Thyroid gland (tissue), 4 donors: Measurements from ENCODE around the gene SH3RF3. TPM values are rescaled to one million over a fixed set of nuclear protein-coding genes. Genes with fewer than 3 reads are reported as not detected.
A peak's percentile ranks its signal among the peaks of the same experiment; 100 is the strongest.

Experiments used
- DNase-seq, 2 donors: peaks; one replicate each; pipeline ENCODE4 v3.0.0-alpha.2; 2019
- H3K27ac ChIP-seq, 3 donors: fragments of 200-600 bp; sonication (generic); 1 replicate in 2 of 3; 2 replicates in 1 of 3; pipeline ENCODE4 v1.5.1; 2016 to 2019; ENCODE audit warnings: mild to moderate bottlenecking in 1 of 3, moderate library complexity in 1 of 3
- H3K27me3 ChIP-seq: fragments of 200-600 bp; sonication (generic); one replicate; pipeline ENCODE4 v1.5.1; 2019
- H3K36me3 ChIP-seq, 2 donors: fragments of 200-600 bp; sonication (generic); one replicate each; pipeline ENCODE4 v1.5.1; 2016 to 2019
- H3K4me1 ChIP-seq, 2 donors: fragments of 200-600 bp; sonication (generic); one replicate each; pipeline ENCODE4 v1.5.1; 2017 to 2019
- H3K4me3 ChIP-seq, 3 donors: fragments of 200-600 bp; sonication (generic); replicated peaks in 1 of 3; 1 replicate in 2 of 3; 2 replicates in 1 of 3; pipeline ENCODE4 v1.5.1; 2016; ENCODE audit warnings: mild to moderate bottlenecking in 1 of 3
- H3K9me3 ChIP-seq: fragments of 200-600 bp; sonication (generic); one replicate; pipeline ENCODE4 v1.5.1; 2017
- POLR2A ChIP-seq, 2 donors: fragments of 450-650 bp; IDR thresholded peaks; one replicate each; pipeline ENCODE4 v1.6.1; 2017; ENCODE audit warnings: antibody characterized with exemption in 2 of 2, mild to moderate bottlenecking in 2 of 2, moderate library complexity in 1 of 2
- WGBS, 2 donors: methylation state at CpG; one replicate each; pipeline ENCODE4 v1.1.5; 2017; 5-methylcytosine and 5-hydroxymethylcytosine counted together
- intact Hi-C: fragments of 100-400 bp; cut with DNase I; formaldehyde crosslinking; loops from one replicate; pipeline ENCODE4 v1.15.1; 2023
- total RNA-seq, 4 donors: library from RNA; depleted of rRNA; stranded (reverse); fragments of >200 nt; gene quantifications; one replicate each; pipeline ENCODE4 v1.2.3, GENCODE V29; 2016
- TF ChIP-seq, protein P1 (sequence below), 6 experiments: fragments of 200-600 bp in 3 of 6; fragments of 450-650 bp in 3 of 6; sonication (generic) in 3 of 6; IDR thresholded peaks; one replicate each; pipeline ENCODE4 v1.5.1; 2016 to 2019; ENCODE audit warnings: antibody characterized with exemption in 6 of 6, mild to moderate bottlenecking in 2 of 6, inconsistent platforms in 1 of 6, moderate library complexity in 1 of 6

Gene SH3RF3
- total RNA-seq, 4 donors from 2014 or later = 2.1 to 7.4 (median 2.8) TPM

GRCh38 chr2:109355192-109355843 lies 226.3 kb downstream of the SH3RF3 start:
- 90 to 92% methylated on average over 6 to 8 of the region's 8 CpGs for WGBS, 2 donors
- TF ChIP-seq, protein P1, sequence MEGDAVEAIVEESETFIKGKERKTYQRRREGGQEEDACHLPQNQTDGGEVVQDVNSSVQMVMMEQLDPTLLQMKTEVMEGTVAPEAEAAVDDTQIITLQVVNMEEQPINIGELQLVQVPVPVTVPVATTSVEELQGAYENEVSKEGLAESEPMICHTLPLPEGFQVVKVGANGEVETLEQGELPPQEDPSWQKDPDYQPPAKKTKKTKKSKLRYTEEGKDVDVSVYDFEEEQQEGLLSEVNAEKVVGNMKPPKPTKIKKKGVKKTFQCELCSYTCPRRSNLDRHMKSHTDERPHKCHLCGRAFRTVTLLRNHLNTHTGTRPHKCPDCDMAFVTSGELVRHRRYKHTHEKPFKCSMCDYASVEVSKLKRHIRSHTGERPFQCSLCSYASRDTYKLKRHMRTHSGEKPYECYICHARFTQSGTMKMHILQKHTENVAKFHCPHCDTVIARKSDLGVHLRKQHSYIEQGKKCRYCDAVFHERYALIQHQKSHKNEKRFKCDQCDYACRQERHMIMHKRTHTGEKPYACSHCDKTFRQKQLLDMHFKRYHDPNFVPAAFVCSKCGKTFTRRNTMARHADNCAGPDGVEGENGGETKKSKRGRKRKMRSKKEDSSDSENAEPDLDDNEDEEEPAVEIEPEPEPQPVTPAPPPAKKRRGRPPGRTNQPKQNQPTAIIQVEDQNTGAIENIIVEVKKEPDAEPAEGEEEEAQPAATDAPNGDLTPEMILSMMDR (IDR thresholded peaks at IDR 0.05) = no peak
- no peak for TF ChIP-seq POLR2A (IDR thresholded peaks at IDR 0.05)
- Histone ChIP-seq H3K36me3 (no peaks in the 10 kb centered on the region), H3K27me3 (no peaks in the 10 kb centered on the region), H3K4me3 (no peak overlapping the region), H3K27ac (peak overlapping the region; percentile 38 to 85 (median 59)), H3K9me3 (no peaks in the 10 kb centered on the region), H3K4me1 (peaks cover 34 to 35% of the 10 kb centered on the region in 2 donors)
- no peak for DNase-seq
- intact Hi-C loops = no loop called here

GRCh38 chr2:109356324-109357035 lies 227.5 kb downstream of the SH3RF3 start:
- TF ChIP-seq, protein P1 (IDR thresholded peaks at IDR 0.05) = no peak
- TF ChIP-seq POLR2A (IDR thresholded peaks at IDR 0.05) = no peak
- 91 to 93% methylated on average over 7 of the region's 7 CpGs for WGBS, 2 donors
- peak in 1 of 2 donors; percentile 42 for DNase-seq
- intact Hi-C loops = no loop called here
- H3K4me3 ChIP-seq = no peak overlapping the region
- H3K27me3 ChIP-seq = no peaks in the 10 kb centered on the region
- peak overlapping the region; percentile 59 to 85 (median 65) for H3K27ac ChIP-seq
- H3K9me3 ChIP-seq = no peaks in the 10 kb centered on the region
- H3K36me3 ChIP-seq = no peaks in the 10 kb centered on the region
- H3K4me1 ChIP-seq = peaks cover 23 to 25% of the 10 kb centered on the region in 2 donors

DNA sequence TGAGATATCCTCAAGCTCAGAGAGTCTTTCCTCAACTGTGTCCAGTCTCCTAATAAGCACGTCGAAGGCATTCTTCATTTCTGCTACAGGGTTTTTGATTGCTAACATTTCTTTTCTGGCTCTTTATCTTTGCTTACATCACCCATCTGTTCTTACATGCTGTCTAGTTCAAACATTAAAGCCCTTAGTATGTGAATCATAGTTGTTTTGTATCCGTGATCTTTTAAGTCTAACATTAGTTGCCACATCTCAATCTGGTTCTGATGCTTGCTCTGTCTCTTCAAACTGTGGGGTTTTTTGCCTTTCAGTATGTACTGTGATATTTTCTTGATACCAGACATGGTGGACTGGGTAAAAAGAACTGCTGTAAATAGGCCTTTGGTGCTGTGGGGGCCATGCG lies 235.2 kb downstream of the SH3RF3 start:
- WGBS, 2 donors = 93 to 96% methylated on average over 4 of the region's 4 CpGs
- TF ChIP-seq POLR2A (IDR thresholded peaks at IDR 0.05) = no peak
- TF ChIP-seq, protein P1 (IDR thresholded peaks at IDR 0.05) = no peak
- Histone ChIP-seq H3K4me3 (no peak overlapping the region), H3K9me3 (no peaks in the 10 kb centered on the region), H3K27me3 (no peaks in the 10 kb centered on the region), H3K27ac (no peak overlapping the region), H3K4me1 (no peaks in the 10 kb centered on the region), H3K36me3 (no peaks in the 10 kb centered on the region)
- intact Hi-C loops = no loop called here
- no peak for DNase-seq

GRCh38 chr2:109365131-109365530 lies 236.1 kb downstream of the SH3RF3 start:
- no peak for TF ChIP-seq POLR2A (IDR thresholded peaks at IDR 0.05)
- TF ChIP-seq, protein P1 (IDR thresholded peaks at IDR 0.05) = no peak
- Histone ChIP-seq H3K27ac (no peak overlapping the region), H3K27me3 (no peaks in the 10 kb centered on the region), H3K9me3 (no peaks in the 10 kb centered on the region), H3K4me1 (no peaks in the 10 kb centered on the region), H3K36me3 (no peaks in the 10 kb centered on the region), H3K4me3 (no peak overlapping the region)
- DNase-seq = no peak
- WGBS, 2 donors = 73 to 77% methylated on average over 3 of the region's 3 CpGs
- intact Hi-C loops = no loop called here

GRCh38 chr2:109367683-109368082 lies 238.7 kb downstream of the SH3RF3 start:
- Histone ChIP-seq H3K27ac (no peak overlapping the region), H3K27me3 (no peaks in the 10 kb centered on the region), H3K4me3 (no peak overlapping the region), H3K9me3 (no peaks in the 10 kb centered on the region), H3K36me3 (no peaks in the 10 kb centered on the region), H3K4me1 (peaks cover 4 to 8% of the 10 kb centered on the region in 2 donors)
- intact Hi-C loops = no loop called here
- no peak for TF ChIP-seq POLR2A (IDR thresholded peaks at IDR 0.05)
- TF ChIP-seq, protein P1 (IDR thresholded peaks at IDR 0.05) = no peak
- no peak for DNase-seq
- WGBS, 2 donors = 48 to 70% methylated on average over 1 of the region's 1 CpG
